Karpas-422 (cell line): ENCODE data around the gene HTR2C. TPM values are rescaled to one million over a fixed set of nuclear protein-coding genes. Genes with fewer than 3 reads are reported as not detected.
"Not testable (repeated sequence)": the region's sequence is repeated elsewhere in the genome, so short reads cannot be mapped to it uniquely, and the experiment has no call there.

Experiments
- DNase-seq: peaks from one replicate; pipeline ENCODE4 v3.0.0-alpha.2; 2015
- H2AFZ ChIP-seq: fragments of 200-600 bp; sonication (generic); 2 replicates; pipeline ENCODE4 v1.6.1; 2014; ENCODE audit warnings: antibody characterized with exemption, low read length, mixed read lengths
- H3K27ac ChIP-seq: fragments of 200-600 bp; sonication (generic); 2 replicates; pipeline ENCODE4 v1.5.1; 2014; ENCODE audit warnings: mild to moderate bottlenecking, low read length, moderate library complexity
- H3K27me3 ChIP-seq: fragments of 200-600 bp; sonication (generic); 2 replicates; pipeline ENCODE4 v1.6.1; 2014; ENCODE audit warnings: low read length, mixed read lengths
- H3K36me3 ChIP-seq: fragments of 200-600 bp; sonication (generic); 2 replicates; pipeline ENCODE4 v1.6.1; 2014; ENCODE audit warnings: low read length, mixed read lengths; ENCODE audit not compliant: insufficient read depth
- H3K4me1 ChIP-seq: fragments of 200-600 bp; sonication (generic); 2 replicates; pipeline ENCODE4 v1.6.1; 2014; ENCODE audit warnings: mild to moderate bottlenecking, low read length, mixed read lengths
- H3K4me2 ChIP-seq: fragments of 200-600 bp; sonication (generic); 2 replicates; pipeline ENCODE4 v1.6.1; 2014; ENCODE audit warnings: low read length, low read depth, mild to moderate bottlenecking; ENCODE audit not compliant: poor library complexity, severe bottlenecking
- H3K4me3 ChIP-seq: fragments of 200-600 bp; sonication (generic); 2 replicates; pipeline ENCODE4 v1.5.1; 2014; ENCODE audit warnings: mild to moderate bottlenecking, antibody characterized with exemption, low read length, mixed read lengths
- H3K79me2 ChIP-seq: fragments of 200-600 bp; sonication (generic); 2 replicates; pipeline ENCODE4 v1.6.1; 2014; ENCODE audit warnings: mild to moderate bottlenecking, low read length, mixed read lengths
- H3K9ac ChIP-seq: fragments of 200-600 bp; sonication (generic); 2 replicates; pipeline ENCODE4 v1.6.0; 2014; ENCODE audit warnings: low read length
- H3K9me2 ChIP-seq: fragments of 200-600 bp; sonication (generic), shearing (Covaris generic); replicated peaks from 2 replicates; pipeline ENCODE4 v1.6.0; 2014; ENCODE audit warnings: mild to moderate bottlenecking, low read length, moderate library complexity; ENCODE audit not compliant: insufficient read depth
- H3K9me3 ChIP-seq: fragments of 300-700, 200-600 bp; sonication (generic); 2 replicates; pipeline ENCODE4 v1.6.1; 2014; ENCODE audit warnings: low read length, mixed read lengths
- H4K20me1 ChIP-seq: fragments of 200-600 bp; sonication (generic); 2 replicates; pipeline ENCODE4 v1.6.1; 2014; ENCODE audit warnings: mild to moderate bottlenecking, antibody characterized with exemption, low read length, low read depth; ENCODE audit not compliant: insufficient read depth
- small RNA-seq: library from RNA; depleted of rRNA; stranded (forward); fragments of <200 nt; gene quantifications from one replicate; pipeline ENCODE3, GENCODE V24; 2014
- total RNA-seq: library from RNA; depleted of rRNA; stranded (reverse); fragments of >200 nt; shearing (Covaris generic); gene quantifications from 2 replicates; pipeline ENCODE4 v1.2.3, GENCODE V29; 2014; ENCODE audit warnings: low replicate concordance

The HTR2C gene
- total RNA-seq, 1 experiment from 2014 or later, result not detected

GRCh38 chrX:114937090-114937489, 353.2 kb downstream of the HTR2C start:
- H3K36me3 ChIP-seq, H3K9me3 ChIP-seq, H3K4me2 ChIP-seq, H2AFZ ChIP-seq, H3K79me2 ChIP-seq, H3K9ac ChIP-seq, H3K4me1 ChIP-seq, H3K4me3 ChIP-seq, H3K27me3 ChIP-seq, H3K27ac ChIP-seq, H3K9me2 ChIP-seq, H4K20me1 ChIP-seq, DNase-seq: not testable (repeated sequence)

DNA sequence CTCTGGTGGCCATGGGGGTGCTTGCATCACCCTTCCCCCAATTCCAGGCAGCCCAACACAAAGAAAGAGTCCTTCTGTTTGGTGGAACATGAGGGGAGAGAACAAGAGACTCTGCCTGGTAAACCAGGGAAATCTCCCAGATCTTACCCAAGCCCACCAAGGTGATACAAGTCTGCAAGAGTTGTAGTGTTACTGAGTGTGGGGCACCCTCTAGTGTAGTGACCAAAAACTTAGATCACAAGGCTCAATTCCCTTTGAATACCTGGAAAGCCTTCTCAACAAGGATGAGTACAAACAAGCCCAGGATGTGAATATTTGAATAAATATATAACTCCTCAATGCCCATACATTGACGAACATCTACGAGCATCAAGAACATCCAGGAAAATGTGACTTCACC, 368.8 kb downstream of the HTR2C start:
- H3K9me2 ChIP-seq, result no peaks in the 10 kb centered on the region
- no peak for DNase-seq

More for the DNA sequence above, 368.8 kb downstream of the HTR2C start:
- Histone ChIP-seq H2AFZ (no peak overlapping the region), H3K36me3 (no peaks in the 10 kb centered on the region), H4K20me1 (no peaks in the 10 kb centered on the region), H3K27me3 (no peaks in the 10 kb centered on the region), H3K4me3 (no peak overlapping the region), H3K79me2 (no peaks in the 10 kb centered on the region), H3K9me3 (no peaks in the 10 kb centered on the region), H3K27ac (no peak overlapping the region), H3K4me2 (no peak overlapping the region), H3K4me1 (no peaks in the 10 kb centered on the region), H3K9ac (no peak overlapping the region)

Small RNA genes within 50 kb of the gene (small RNA-seq; reads per million reads assigned to genes)
- gene AL355812.1, result not detected
- not detected for gene MIR1264
- not detected for gene MIR1298
- not detected for gene MIR1911
- not detected for gene MIR1912
- not detected for gene MIR448
- gene MIR764, result not detected
- gene SNORA35, result not detected
